Activated naive CD4-positive, alpha-beta T cell treated with anti-CD3 and anti-CD28 coated beads, Interleukin-2, amount 50 U/mL, for 72 hours (primary cell): ENCODE results near the gene HSPB6. TPM values are rescaled to one million over a fixed set of nuclear protein-coding genes. Genes with fewer than 3 reads are reported as not detected.

ENCODE experiments used
- ATAC-seq, 2 donors: fragments of 150-1000 bp; cut with Tn5 transposase; 2 replicates each; pipeline ENCODE4 v1.10.0; 2021; ENCODE audit warnings: mild to moderate bottlenecking in 2 of 2, moderate library complexity in 2 of 2
- DNase-seq, 2 donors: peaks; one replicate each; pipeline ENCODE4 v3.0.0; 2021 to 2022; ENCODE audit warnings: low spot score in 2 of 2
- H3K27ac Mint-ChIP-seq, 2 donors: one replicate each; pipeline ENCODE4 v1.8.0; 2022; ENCODE audit warnings: mild to moderate bottlenecking in 2 of 2, mixed read lengths in 2 of 2
- H3K36me3 Mint-ChIP-seq, 2 donors: one replicate each; pipeline ENCODE4 v1.8.0; 2022; ENCODE audit warnings: mixed read lengths in 2 of 2
- H3K9me3 Mint-ChIP-seq, 2 donors: one replicate each; pipeline ENCODE4 v1.8.0; 2022; ENCODE audit warnings: mixed read lengths in 2 of 2
- total RNA-seq, 2 donors: library from RNA; stranded (reverse); gene quantifications; one replicate each; pipeline ENCODE4 v1.2.3, GENCODE V29; 2022

HSPB6 gene
- total RNA-seq, 2 donors from 2014 or later: 0.32 to 0.99 TPM

DNA sequence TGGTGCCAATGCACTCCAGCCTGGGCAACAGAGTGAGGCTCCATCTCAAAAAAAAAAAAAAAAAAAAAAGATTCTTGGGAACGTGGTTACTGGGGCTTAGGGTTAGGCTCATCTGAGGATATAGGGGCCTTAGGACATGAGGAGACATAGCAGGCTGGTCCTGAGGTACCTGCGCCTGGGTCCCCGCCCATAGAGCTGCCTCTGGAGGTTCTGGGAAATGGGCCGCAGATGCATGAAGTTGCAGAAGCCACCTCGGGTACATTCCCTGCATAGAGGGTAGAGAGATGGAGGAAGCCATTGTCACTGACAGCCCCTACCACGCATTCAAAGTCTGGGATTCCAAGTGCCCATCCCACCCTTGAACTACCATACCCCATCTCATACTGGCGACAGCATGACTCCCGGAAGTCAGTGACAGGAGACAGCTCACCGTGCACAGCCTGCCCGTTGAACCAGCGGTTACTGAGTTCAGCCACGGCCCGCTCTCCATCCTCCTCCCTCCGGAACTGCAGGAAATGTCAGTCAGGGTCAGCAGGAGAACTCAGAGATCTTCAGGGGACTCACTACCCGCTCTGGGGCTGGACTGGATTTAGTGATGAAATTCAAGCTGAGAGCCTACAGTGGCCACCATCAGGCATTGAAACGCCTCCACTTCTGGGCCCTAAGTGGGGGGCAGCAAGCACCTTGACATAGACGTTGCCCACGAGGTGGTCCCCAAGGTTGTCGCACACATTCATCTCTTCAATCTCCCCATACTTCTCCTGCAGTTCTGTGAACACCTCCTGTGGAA, 13.0 kb downstream of the HSPB6 start:
- ATAC-seq: no peak
- Mint-ChIP-seq H3K27ac (peak overlapping the region; percentile 93 to 100), H3K9me3 (no peaks in the 10 kb centered on the region)

DNA sequence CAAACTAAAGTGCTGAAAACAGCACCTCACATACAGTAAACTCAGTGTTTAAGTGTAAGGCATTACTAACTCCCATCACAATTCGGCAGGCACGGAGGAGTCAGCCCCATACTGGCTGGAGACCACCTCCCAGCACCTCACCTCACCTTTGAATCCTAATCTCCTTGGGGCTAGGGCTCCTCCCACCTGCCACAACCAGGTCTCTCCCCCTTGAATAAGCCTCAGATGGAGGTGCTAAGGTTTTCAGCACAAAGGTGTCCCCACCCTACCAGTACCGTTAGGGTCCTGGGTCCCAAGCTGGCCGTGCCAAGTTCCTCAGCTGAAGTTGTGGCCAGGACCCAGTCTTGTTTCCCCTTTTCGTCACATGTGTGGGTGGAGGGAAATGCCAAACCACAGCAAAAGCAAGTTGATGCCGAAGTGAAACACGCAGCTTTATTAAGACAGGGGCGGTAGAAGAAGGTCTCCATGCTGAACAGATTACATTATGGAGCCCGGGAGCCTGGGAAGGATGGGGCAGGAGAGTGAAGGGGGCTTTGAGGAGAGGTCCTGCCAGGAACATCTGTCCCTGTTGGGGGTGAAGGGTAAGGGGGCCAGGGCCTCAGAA, 14.6 kb downstream of the HSPB6 start, which contains the start of gene IGFLR1:
Gene IGFLR1, minus strand, starts transcription at position 332 of the 604 bp plus-strand sequence. CDS start 1,272 bp downstream, outside the sequence.
- Mint-ChIP-seq H3K27ac (peak within 1 kb of the TSS; percentile 93 to 96), H3K36me3 (peaks cover 26% of the 10 kb centered on the region in 2 donors), H3K9me3 (no peaks in the 10 kb centered on the region)
- DNase-seq: peak; percentile 70 to 85
- peak in 1 of 2 donors; percentile 9 for ATAC-seq

More for the DNA sequence above, 13.0 kb downstream of the HSPB6 start:
- peaks cover 27 to 31% of the 10 kb centered on the region in 2 donors for H3K36me3 Mint-ChIP-seq
- no peak for DNase-seq

DNA sequence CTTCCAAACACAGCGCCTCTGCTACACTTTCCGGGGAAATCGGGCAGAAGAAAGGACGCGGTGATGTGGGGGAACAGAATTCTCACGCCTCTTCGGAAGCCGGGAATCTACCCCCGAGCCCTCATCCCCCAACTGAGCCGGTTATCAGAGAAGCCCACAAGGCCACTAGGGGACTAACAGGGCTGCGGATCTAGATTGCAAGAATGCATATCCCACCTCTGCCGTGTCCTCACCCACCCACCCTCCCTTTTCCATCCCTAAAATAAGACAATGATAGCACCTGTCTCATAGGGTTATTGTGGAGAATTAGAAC, 15.7 kb downstream of the HSPB6 start:
- no peak for ATAC-seq
- no peaks in the 10 kb centered on the region for H3K9me3 Mint-ChIP-seq
- peaks cover 26 to 27% of the 10 kb centered on the region in 2 donors for H3K36me3 Mint-ChIP-seq
- H3K27ac Mint-ChIP-seq: peak overlapping the region; percentile 93 to 95
- DNase-seq: no peak

DNA sequence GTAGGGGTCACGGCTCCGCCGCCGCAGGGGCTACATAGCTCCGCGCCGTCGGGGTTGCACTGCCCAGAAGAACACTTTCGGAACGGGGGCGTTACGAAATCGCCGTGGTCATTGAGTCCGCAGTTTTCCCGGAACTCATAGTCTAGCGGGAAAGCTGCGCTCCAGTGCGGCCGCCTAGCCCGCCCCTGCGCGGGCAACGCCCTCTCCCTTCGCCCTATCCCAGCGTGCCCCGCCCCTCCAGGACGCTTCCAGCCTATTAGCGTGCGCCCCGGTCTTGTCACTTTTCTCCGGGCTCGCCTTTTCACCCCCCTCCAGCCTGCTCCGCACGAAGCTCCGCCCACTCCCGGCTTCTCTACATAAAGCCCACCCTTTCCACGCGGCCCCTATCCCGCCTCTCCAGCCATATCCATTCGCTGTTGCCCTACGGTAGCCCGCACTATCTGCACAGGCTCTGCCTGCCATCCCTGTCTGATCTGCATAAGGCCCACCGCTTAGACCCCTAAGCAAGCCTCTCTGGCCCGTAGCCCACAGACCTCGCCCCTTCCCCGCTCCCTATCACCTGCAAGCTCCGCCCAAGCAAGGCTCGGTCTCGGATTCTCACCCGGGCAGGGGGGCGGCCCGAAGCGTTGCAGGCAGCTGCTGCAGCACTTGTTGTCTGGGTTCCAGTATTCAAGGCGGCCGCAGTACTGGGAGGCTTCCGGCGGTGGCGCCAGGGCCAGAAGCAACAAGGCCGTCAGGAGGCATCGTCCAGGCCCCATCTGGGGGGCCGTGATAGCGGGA, 16.2 kb downstream of the HSPB6 start:
- Mint-ChIP-seq H3K36me3 (peaks cover 22 to 24% of the 10 kb centered on the region in 2 donors), H3K27ac (peak overlapping the region; percentile 93 to 95), H3K9me3 (no peaks in the 10 kb centered on the region)
- peak; percentile 72 to 74 for ATAC-seq
- peak; percentile 95 to 98 for DNase-seq

DNA sequence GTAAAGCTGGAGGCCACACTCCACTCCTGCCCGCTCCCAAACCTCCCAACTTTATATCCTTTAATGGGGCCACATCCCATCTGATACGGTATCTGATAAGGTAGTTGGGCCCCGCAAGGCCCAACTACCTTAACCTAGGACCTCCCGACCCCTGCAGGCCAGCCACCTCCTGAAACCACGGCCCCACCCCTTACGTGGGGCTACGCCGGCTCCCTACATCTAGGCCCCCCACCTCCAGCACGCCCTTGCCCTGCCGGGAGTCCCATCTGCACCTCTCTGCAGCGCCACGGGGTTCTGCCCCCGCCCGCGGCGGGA, 16.8 kb downstream of the HSPB6 start:
- Mint-ChIP-seq H3K36me3 (peaks cover 18 to 20% of the 10 kb centered on the region in 2 donors), H3K9me3 (no peaks in the 10 kb centered on the region), H3K27ac (peak overlapping the region in 1 of 2 donors; percentile 93)
- peak in 1 of 2 donors; percentile 6 for ATAC-seq
- DNase-seq: no peak

DNA sequence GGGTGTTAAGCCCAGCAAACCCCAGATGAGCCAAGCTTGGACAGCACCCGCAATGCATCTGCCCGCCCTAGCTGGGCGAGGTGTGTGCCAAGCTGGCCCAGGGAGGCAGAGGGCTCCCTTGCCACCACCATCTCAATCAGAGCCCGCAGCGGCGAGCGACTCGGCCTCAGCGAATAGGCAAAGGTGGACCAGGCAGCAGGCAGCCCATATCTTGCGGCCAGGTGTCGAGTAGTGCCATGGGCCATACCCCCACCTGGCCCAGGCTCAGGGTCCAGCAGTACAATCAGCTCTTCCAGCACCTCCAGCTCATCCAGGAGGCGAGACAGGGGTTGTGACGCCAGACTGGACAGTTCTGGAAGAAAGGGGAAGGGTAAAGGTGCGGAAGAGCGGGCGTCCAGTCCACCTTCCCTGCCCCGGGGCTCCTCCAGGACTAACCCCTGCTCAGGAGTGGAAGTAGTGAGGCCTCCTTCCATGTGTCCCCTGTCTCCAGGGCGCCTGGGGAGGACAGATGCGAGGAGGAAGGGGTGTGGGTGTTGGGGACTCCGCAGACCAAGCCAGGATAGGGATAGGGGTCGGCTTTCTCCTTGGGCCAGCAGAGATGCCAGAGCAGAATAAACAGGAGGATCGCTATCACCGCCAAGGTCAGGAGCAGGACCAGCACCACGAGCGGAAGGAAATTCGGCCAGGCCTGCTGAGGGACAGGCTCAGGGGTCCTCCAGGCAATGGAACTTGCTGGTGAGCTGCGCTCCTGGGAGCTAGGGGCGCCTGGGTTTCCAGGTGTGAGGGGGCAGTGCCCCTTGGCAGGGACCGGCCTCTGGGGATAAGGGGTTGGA, 17.3 kb downstream of the HSPB6 start:
- H3K27ac Mint-ChIP-seq: peak overlapping the region in 1 of 2 donors; percentile 93
- ATAC-seq: no peak
- no peaks in the 10 kb centered on the region for H3K9me3 Mint-ChIP-seq
- no peak for DNase-seq
- H3K36me3 Mint-ChIP-seq: peaks cover 20 to 22% of the 10 kb centered on the region in 2 donors

DNA sequence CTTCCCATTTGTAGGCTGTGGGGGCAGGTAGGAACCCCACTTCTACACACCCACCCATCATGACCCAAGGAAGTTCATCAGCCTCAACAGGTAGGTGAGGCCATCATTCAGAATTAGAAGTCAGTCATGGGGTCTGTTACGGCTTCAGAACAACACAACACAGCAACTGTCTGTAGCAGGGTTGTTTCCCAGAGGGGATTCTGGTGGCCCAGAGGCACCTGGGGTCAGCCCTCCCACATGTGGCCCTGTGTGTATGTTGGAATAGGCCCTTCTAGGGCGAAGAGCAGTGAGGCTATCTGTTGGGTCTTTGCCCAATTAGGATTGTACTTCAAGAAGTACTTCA, 18.0 kb downstream of the HSPB6 start:
- Mint-ChIP-seq H3K9me3 (no peaks in the 10 kb centered on the region), H3K36me3 (peaks cover 20 to 28% of the 10 kb centered on the region in 2 donors), H3K27ac (peak overlapping the region; percentile 36 to 93)
- DNase-seq (no peak), ATAC-seq (no peak)

GRCh38 chr19:35738021-35738886, 18.6 kb downstream of the HSPB6 start:
- ATAC-seq (no peak), DNase-seq (no peak)
- peaks cover 20 to 30% of the 10 kb centered on the region in 2 donors for H3K36me3 Mint-ChIP-seq
- no peaks in the 10 kb centered on the region for H3K9me3 Mint-ChIP-seq
- peak overlapping the region; percentile 36 to 93 for H3K27ac Mint-ChIP-seq

GRCh38 chr19:35736913-35737886, 19.6 kb downstream of the HSPB6 start:
- ATAC-seq: no peak
- H3K27ac Mint-ChIP-seq: peak overlapping the region; percentile 69 to 93
- H3K36me3 Mint-ChIP-seq: peaks cover 13 to 22% of the 10 kb centered on the region in 2 donors
- H3K9me3 Mint-ChIP-seq: no peaks in the 10 kb centered on the region
- no peak for DNase-seq

DNA sequence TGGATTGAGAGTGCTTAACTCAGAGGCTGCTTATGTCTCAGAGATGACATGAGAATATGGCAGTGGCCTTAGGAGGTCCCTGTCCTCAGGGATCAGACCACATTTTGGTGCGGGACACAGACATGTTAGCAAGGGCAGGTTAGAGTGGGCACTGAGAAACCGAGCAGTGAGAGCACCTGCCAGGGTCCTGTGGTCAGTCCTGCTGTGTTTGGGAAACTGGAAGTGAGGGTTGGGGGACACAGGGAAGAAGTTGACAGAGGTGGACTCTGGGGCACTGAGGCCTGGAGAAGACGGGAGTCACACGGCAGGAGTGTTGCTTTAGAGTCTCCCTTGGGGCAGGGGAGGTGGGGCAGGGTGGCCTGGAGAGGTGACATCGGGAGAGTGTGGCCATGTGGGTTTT, 21.9 kb downstream of the HSPB6 start:
- H3K9me3 Mint-ChIP-seq: no peaks in the 10 kb centered on the region

DNA sequence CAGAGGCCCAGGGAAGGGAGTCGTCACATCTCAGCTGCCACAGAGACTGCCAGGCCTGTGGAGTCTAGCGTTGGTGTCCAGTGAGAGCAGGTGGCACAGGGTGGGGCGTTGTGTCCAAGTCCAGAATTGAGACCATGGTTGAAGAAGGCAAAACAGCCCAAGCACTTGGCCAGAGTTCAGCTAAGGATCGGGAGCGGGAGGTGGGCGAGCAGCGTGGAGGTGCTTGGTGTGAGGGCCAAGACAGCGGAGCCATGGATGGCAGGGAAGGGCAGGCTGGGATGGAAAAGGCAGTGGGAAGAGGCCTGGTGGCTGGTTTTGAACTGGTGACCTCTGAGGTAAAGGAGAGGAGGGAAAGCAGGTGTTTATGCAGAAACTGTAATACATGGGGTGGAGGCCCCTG, 22.6 kb downstream of the HSPB6 start:
- no peak for DNase-seq
- Mint-ChIP-seq H3K9me3 (no peaks in the 10 kb centered on the region), H3K36me3 (peaks cover 23 to 25% of the 10 kb centered on the region in 2 donors), H3K27ac (peak overlapping the region; percentile 57 to 93)
- no peak for ATAC-seq

More for the DNA sequence above, 21.9 kb downstream of the HSPB6 start:
- Mint-ChIP-seq H3K27ac (peak overlapping the region; percentile 67 to 93), H3K36me3 (peaks cover 19 to 24% of the 10 kb centered on the region in 2 donors)
- DNase-seq (no peak), ATAC-seq (no peak)

- peaks cover 20 to 24% of the 10 kb centered on the region in 2 donors for H3K36me3 Mint-ChIP-seq
- DNase-seq: no peak
- H3K27ac Mint-ChIP-seq: peak overlapping the region; percentile 57 to 93
- no peaks in the 10 kb centered on the region for H3K9me3 Mint-ChIP-seq
- ATAC-seq: no peak
Measured at GRCh38 chr19:35733180-35734125, 23.4 kb downstream of the HSPB6 start.

GRCh38 chr19:35732540-35733179, 24.2 kb downstream of the HSPB6 start:
- DNase-seq: no peak
- Mint-ChIP-seq H3K9me3 (no peaks in the 10 kb centered on the region), H3K36me3 (peaks cover 20 to 24% of the 10 kb centered on the region in 2 donors), H3K27ac (no peak overlapping the region)
- ATAC-seq: no peak
